Suprapubic skin (tissue), 4 donors: Measurements from ENCODE around the gene SOX8. TPM values are rescaled to one million over a fixed set of nuclear protein-coding genes. Genes with fewer than 3 reads are reported as not detected.
A peak's percentile ranks its signal among the peaks of the same experiment; 100 is the strongest.
"Not testable (repeated sequence)": the region's sequence is repeated elsewhere in the genome, so short reads cannot be mapped to it uniquely, and the experiment has no call there.

Source experiments
- DNase-seq, 2 donors: peaks; one replicate each; pipeline ENCODE4 v3.0.0-alpha.2; 2019; ENCODE audit warnings: low spot score in 2 of 2
- H3K27ac ChIP-seq: fragments of 200-600 bp; sonication (generic); one replicate; pipeline ENCODE4 v1.5.1; 2019
- H3K27me3 ChIP-seq: fragments of 200-600 bp; sonication (generic); one replicate; pipeline ENCODE4 v1.5.1; 2019
- H3K36me3 ChIP-seq: fragments of 200-600 bp; sonication (generic); one replicate; pipeline ENCODE4 v1.5.1; 2019
- H3K4me1 ChIP-seq: fragments of 200-600 bp; sonication (generic); one replicate; pipeline ENCODE4 v1.5.1; 2019
- H3K4me3 ChIP-seq: fragments of 200-600 bp; sonication (generic); one replicate; pipeline ENCODE4 v1.5.1; 2019; ENCODE audit warnings: mild to moderate bottlenecking
- H3K9me3 ChIP-seq: fragments of 200-600 bp; sonication (generic); one replicate; pipeline ENCODE4 v1.5.1; 2019
- CTCF ChIP-seq, 2 donors: fragments of 200-600 bp in 1 of 2; fragments of 450-650 bp in 1 of 2; sonication (generic) in 1 of 2; IDR thresholded peaks; one replicate each; pipeline ENCODE4 v1.5.1; 2016 to 2019; ENCODE audit warnings: antibody characterized with exemption in 2 of 2, mild to moderate bottlenecking in 1 of 2, moderate library complexity in 1 of 2
- EP300 ChIP-seq: sonication (generic); formaldehyde crosslinking; IDR thresholded peaks from one replicate; pipeline ENCODE4 v1.6.1; 2017; ENCODE audit warnings: antibody characterized with exemption
- POLR2A ChIP-seq, 2 donors: fragments of 450-650 bp; IDR thresholded peaks; one replicate each; pipeline ENCODE4 v1.6.1; 2017; ENCODE audit warnings: antibody characterized with exemption in 2 of 2, mild to moderate bottlenecking in 2 of 2, moderate library complexity in 2 of 2
- POLR2AphosphoS5 ChIP-seq, 3 donors: sonication (generic); formaldehyde crosslinking; IDR thresholded peaks; one replicate each; pipeline ENCODE4 v1.6.1; 2017; ENCODE audit warnings: antibody characterized with exemption in 3 of 3
- WGBS: methylation state at CpG from one replicate; pipeline ENCODE4 v1.1.5; 2018; 5-methylcytosine and 5-hydroxymethylcytosine counted together
- total RNA-seq, 4 donors: library from RNA; depleted of rRNA; stranded (reverse); fragments of >200 nt; gene quantifications; one replicate each; pipeline ENCODE4 v1.1.0, GENCODE V29; 2016

Gene SOX8
- total RNA-seq, 4 donors from 2014 or later = 4.0 to 12.2 (median 7.3) TPM

GRCh38 chr16:1020591-1020990 is 39.0 kb downstream of the SOX8 start:
- TF ChIP-seq POLR2AphosphoS5 (IDR thresholded peaks at IDR 0.05) (no peak), CTCF (IDR thresholded peaks at IDR 0.05) (no peak), POLR2A (IDR thresholded peaks at IDR 0.05) (no peak), EP300 (no peak)
- Histone ChIP-seq H3K4me3 (no peak overlapping the region), H3K27me3 (peaks cover 73% of the 10 kb centered on the region), H3K4me1 (peaks cover 20% of the 10 kb centered on the region), H3K27ac (no peak overlapping the region), H3K36me3 (no peaks in the 10 kb centered on the region), H3K9me3 (no peaks in the 10 kb centered on the region)
- WGBS = 96% methylated on average over 5 of the region's 11 CpGs
- DNase-seq = no peak

GRCh38 chr16:1021553-1022160 is 40.1 kb downstream of the SOX8 start:
- no peak for TF ChIP-seq EP300
- no peak for TF ChIP-seq POLR2A (IDR thresholded peaks at IDR 0.05)
- no peak for TF ChIP-seq POLR2AphosphoS5 (IDR thresholded peaks at IDR 0.05)
- no peak for TF ChIP-seq CTCF (IDR thresholded peaks at IDR 0.05)

GRCh38 chr16:1022466-1022865 is 40.9 kb downstream of the SOX8 start:
- peaks cover 92% of the 10 kb centered on the region for H3K27me3 ChIP-seq
- H3K9me3 ChIP-seq = no peaks in the 10 kb centered on the region
- TF ChIP-seq EP300 = no peak
- H3K4me1 ChIP-seq = peaks cover 23% of the 10 kb centered on the region
- DNase-seq = no peak
- no peak overlapping the region for H3K4me3 ChIP-seq
- 30% methylated on average over 2 of the region's 24 CpGs for WGBS
- no peak overlapping the region for H3K27ac ChIP-seq
- H3K36me3 ChIP-seq = no peaks in the 10 kb centered on the region

More at GRCh38 chr16:1021553-1022160, 40.1 kb downstream of the SOX8 start:
- peaks cover 84% of the 10 kb centered on the region for H3K27me3 ChIP-seq
- no peaks in the 10 kb centered on the region for H3K36me3 ChIP-seq
- WGBS = 70% methylated on average over 2 of the region's 27 CpGs
- H3K4me3 ChIP-seq = no peak overlapping the region
- no peaks in the 10 kb centered on the region for H3K9me3 ChIP-seq
- no peak for DNase-seq
- no peak overlapping the region for H3K27ac ChIP-seq
- peaks cover 20% of the 10 kb centered on the region for H3K4me1 ChIP-seq

- Histone ChIP-seq H3K4me3 (no peak overlapping the region), H3K27ac (no peak overlapping the region), H3K9me3 (no peaks in the 10 kb centered on the region), H3K4me1 (peaks cover 20% of the 10 kb centered on the region), H3K27me3 (peaks cover 96% of the 10 kb centered on the region), H3K36me3 (no peaks in the 10 kb centered on the region)
- DNase-seq = no peak
- TF ChIP-seq POLR2A (IDR thresholded peaks at IDR 0.05) (no peak), POLR2AphosphoS5 (IDR thresholded peaks at IDR 0.05) (no peak), CTCF (IDR thresholded peaks at IDR 0.05) (no peak), EP300 (no peak)
- 93% methylated on average over 10 of the region's 20 CpGs for WGBS
Measured at GRCh38 chr16:1024138-1024537, 42.6 kb downstream of the SOX8 start.

GRCh38 chr16:1025183-1025809 is 43.7 kb downstream of the SOX8 start:
- peak in 1 of 2 donors; percentile 92 for DNase-seq
- not testable (repeated sequence) for H3K9me3 ChIP-seq, H3K4me3 ChIP-seq, H3K4me1 ChIP-seq, H3K27ac ChIP-seq, H3K36me3 ChIP-seq
- WGBS = 65% methylated on average over 24 of the region's 24 CpGs
- peaks cover 93% of the 10 kb centered on the region for H3K27me3 ChIP-seq

- Histone ChIP-seq H3K9me3 (no peaks in the 10 kb centered on the region), H3K27me3 (peaks cover 93% of the 10 kb centered on the region), H3K4me3 (no peak overlapping the region), H3K27ac (no peak overlapping the region), H3K4me1 (peaks cover 8% of the 10 kb centered on the region), H3K36me3 (no peaks in the 10 kb centered on the region)
- DNase-seq = no peak
- TF ChIP-seq POLR2AphosphoS5 (IDR thresholded peaks at IDR 0.05) (no peak), CTCF (IDR thresholded peaks at IDR 0.05) (no peak), POLR2A (IDR thresholded peaks at IDR 0.05) (no peak), EP300 (no peak)
- 53% methylated on average over 26 of the region's 35 CpGs for WGBS
Measured at GRCh38 chr16:1026057-1026783, 44.6 kb downstream of the SOX8 start.
